Osteocyte (in vitro differentiated cells): ENCODE measurements around the gene SLC66A1. TPM values are rescaled to one million over a fixed set of nuclear protein-coding genes. Genes with fewer than 3 reads are reported as not detected.

Source experiments
- DNase-seq: peaks from one replicate; pipeline ENCODE4 v3.0.0; 2021; ENCODE audit warnings: mixed read lengths; ENCODE audit not compliant: unreplicated experiment; ENCODE audit errors: extremely low spot score
- H3K27ac Mint-ChIP-seq: one replicate; pipeline ENCODE4 v1.8.0; 2021; ENCODE audit warnings: mild to moderate bottlenecking, mixed read lengths; ENCODE audit not compliant: unreplicated experiment
- H3K27me3 Mint-ChIP-seq: one replicate; pipeline ENCODE4 v1.8.0; 2021; ENCODE audit warnings: mixed read lengths; ENCODE audit not compliant: unreplicated experiment
- H3K36me3 Mint-ChIP-seq: one replicate; pipeline ENCODE4 v1.8.0; 2021; ENCODE audit warnings: mixed read lengths; ENCODE audit not compliant: unreplicated experiment
- H3K4me1 Mint-ChIP-seq: one replicate; pipeline ENCODE4 v1.8.0; 2021; ENCODE audit warnings: mixed read lengths; ENCODE audit not compliant: unreplicated experiment
- H3K4me3 Mint-ChIP-seq: one replicate; pipeline ENCODE4 v1.8.0; 2021; ENCODE audit warnings: mild to moderate bottlenecking, moderate library complexity, mixed read lengths; ENCODE audit not compliant: unreplicated experiment
- H3K9me3 Mint-ChIP-seq: one replicate; pipeline ENCODE4 v1.8.0; 2021; ENCODE audit warnings: mixed read lengths; ENCODE audit not compliant: unreplicated experiment
- total RNA-seq: library from RNA; stranded (reverse); gene quantifications from 2 replicates; pipeline ENCODE4 v1.2.1, GENCODE V29; 2021
- TF ChIP-seq, protein P1 (sequence below): fragments of 200-600 bp; sonication (generic); IDR thresholded peaks from 2 replicates; pipeline ENCODE4 v1.5.0; 2021; ENCODE audit warnings: antibody characterized with exemption, mild to moderate bottlenecking, moderate library complexity

SLC66A1 gene
- total RNA-seq, 1 donor from 2014 or later: 25.8 TPM

DNA sequence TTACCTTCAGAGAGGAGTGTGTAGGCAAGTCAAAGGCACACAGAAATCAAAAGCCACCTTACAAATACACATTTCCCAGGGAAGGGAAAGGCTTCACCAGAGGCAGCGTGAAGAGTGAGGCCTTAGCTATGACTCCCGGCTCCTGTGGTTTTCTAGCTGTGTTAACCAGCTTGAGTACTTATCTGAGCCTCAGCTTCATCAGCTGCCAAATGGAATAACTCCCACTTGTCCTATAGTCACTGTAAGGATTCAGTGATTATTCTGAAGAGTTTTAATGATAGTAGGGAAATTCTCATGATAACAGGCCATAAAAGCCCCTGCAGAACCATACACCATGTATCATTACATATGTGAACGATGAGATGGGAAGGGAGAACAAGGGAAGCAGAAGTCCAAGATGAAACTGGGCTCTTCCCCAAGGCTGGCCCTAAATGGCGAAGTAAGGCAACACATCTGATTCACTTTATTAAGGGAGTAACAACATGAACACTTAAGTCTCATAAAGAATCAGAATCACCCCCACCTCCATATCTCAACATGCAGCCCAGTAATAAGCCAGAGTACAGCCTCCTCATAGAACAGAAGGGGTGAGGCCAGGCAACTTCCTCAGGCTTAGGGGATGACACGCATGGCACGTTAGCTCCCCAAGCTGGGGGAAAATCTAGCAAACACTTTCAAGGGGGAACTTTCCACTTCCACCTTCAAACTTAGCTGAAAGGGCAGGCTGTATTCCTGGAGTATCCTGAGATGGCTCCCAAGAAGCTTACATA is 63.7 kb downstream of the SLC66A1 start:
- no peak for DNase-seq
- Mint-ChIP-seq H3K4me1 (no peaks in the 10 kb centered on the region), H3K27ac (no peak overlapping the region), H3K9me3 (peaks cover 4% of the 10 kb centered on the region), H3K4me3 (no peak overlapping the region), H3K36me3 (peaks cover 37% of the 10 kb centered on the region), H3K27me3 (no peaks in the 10 kb centered on the region)
- TF ChIP-seq, protein P1, sequence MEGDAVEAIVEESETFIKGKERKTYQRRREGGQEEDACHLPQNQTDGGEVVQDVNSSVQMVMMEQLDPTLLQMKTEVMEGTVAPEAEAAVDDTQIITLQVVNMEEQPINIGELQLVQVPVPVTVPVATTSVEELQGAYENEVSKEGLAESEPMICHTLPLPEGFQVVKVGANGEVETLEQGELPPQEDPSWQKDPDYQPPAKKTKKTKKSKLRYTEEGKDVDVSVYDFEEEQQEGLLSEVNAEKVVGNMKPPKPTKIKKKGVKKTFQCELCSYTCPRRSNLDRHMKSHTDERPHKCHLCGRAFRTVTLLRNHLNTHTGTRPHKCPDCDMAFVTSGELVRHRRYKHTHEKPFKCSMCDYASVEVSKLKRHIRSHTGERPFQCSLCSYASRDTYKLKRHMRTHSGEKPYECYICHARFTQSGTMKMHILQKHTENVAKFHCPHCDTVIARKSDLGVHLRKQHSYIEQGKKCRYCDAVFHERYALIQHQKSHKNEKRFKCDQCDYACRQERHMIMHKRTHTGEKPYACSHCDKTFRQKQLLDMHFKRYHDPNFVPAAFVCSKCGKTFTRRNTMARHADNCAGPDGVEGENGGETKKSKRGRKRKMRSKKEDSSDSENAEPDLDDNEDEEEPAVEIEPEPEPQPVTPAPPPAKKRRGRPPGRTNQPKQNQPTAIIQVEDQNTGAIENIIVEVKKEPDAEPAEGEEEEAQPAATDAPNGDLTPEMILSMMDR: no peak

DNA sequence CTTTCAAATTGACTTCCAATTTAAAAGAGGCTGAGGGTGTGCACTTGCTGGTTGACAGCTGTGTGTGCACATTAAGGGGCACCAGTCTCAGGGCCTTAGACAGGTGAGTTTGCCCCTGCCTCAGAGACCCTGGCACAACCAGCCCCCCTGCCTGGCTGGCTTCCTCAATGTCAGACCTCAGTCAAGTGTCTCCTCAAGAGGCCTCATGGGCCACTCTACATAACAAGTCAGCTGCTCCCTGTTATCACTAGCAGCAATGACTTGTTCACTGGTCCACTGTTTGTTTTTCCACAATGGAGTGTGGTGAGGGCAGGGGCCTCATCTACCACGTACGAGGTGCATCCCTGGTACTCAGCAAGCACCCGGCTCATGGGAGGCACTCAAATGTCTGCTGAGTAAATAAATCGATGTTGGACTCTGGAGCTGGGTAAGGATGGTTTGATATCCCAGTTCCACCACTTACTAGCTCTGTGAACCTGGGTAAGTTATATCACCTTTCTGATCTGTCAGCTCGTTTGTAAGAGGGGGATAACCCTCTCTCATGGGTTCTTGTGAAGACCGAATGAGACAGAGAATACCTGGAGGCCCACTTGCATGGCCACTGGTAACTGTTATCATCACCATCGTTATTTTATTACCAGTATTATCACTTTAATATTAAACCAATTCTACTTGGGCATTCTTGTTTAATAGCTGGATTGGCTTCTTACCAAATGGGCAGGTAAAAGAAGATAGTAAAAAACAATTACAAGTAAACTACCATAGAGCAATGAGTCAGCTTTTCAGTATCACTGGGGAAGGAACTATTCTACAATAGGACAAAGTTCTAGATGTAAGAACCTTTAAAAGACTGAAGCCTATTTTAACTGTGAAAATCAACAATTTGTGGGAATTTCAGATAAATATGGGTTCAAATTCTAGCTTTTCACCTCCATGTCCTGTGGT is 64.6 kb downstream of the SLC66A1 start:
- peaks cover 4% of the 10 kb centered on the region for H3K9me3 Mint-ChIP-seq
- H3K36me3 Mint-ChIP-seq: peaks cover 37% of the 10 kb centered on the region
- H3K27me3 Mint-ChIP-seq: no peaks in the 10 kb centered on the region
- no peak for DNase-seq
- H3K27ac Mint-ChIP-seq: no peak overlapping the region
- no peak overlapping the region for H3K4me3 Mint-ChIP-seq
- H3K4me1 Mint-ChIP-seq: no peaks in the 10 kb centered on the region
- TF ChIP-seq, protein P1: no peak

DNA sequence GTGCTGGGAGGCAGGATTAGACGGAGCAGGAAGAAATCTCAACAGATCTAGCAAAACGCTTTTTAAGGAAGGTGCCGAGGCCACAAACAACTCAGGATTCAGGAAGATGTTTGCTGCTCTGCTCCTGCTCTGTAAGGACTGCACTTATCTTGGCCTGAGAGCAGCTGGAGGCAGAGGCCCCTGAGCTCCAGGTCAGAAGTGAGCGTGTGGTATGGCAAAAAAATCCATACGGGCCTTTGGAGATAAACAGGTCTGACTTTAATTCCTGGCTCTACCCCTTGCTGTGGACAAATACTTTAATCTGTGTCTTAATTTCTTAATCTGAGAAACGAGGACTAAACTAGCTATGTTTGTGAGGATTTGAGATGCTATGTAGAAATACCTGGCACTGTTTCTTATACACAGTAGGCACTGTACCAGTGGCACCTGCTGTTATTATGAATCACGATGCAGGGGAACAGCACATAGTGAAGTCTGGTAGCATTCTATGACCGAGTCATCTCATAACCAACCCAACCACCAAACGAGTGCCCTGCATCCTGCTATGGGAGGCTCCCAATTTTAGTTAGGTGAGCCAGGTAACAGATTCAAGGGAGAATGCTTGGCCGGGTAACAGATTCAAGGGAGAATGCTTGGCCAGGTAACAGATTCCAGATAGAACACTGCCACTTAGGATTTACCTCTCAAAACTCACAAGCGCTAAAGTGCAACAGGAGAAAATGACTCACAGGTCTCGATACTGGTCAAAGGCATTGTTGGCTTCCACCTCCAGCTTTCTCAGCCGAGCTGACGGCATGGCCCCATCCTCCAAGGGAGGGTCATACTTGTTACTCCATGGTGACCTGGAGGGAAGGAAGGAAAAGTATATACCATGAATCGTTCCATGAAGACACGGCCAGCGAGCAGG is 65.9 kb downstream of the SLC66A1 start:
- no peak overlapping the region for H3K27ac Mint-ChIP-seq
- H3K27me3 Mint-ChIP-seq: no peaks in the 10 kb centered on the region
- no peaks in the 10 kb centered on the region for H3K4me1 Mint-ChIP-seq
- H3K9me3 Mint-ChIP-seq: peaks cover 4% of the 10 kb centered on the region
- H3K36me3 Mint-ChIP-seq: peaks cover 41% of the 10 kb centered on the region
- TF ChIP-seq, protein P1: no peak
- no peak for DNase-seq
- no peak overlapping the region for H3K4me3 Mint-ChIP-seq

Other genes starting within 250 kb of the SLC66A1 start
- gene UBR4, start 102.1 kb upstream of the SLC66A1 start, total RNA-seq: 161 and 175 TPM in 2 replicates
- 52.2 and 52.9 TPM in 2 replicates for gene EMC1, start 60.8 kb upstream of the SLC66A1 start, total RNA-seq
- gene MRTO4, start 60.5 kb upstream of the SLC66A1 start, total RNA-seq: 22.4 and 23.6 TPM in 2 replicates
- 1.5 and 2.1 TPM in 2 replicates for gene AKR7A3, start 23.6 kb upstream of the SLC66A1 start, total RNA-seq
- 67.8 and 72.4 TPM in 2 replicates for gene AKR7A2, start 182 bp upstream of the SLC66A1 start, total RNA-seq
- gene CAPZB, start 173.2 kb downstream of the SLC66A1 start, total RNA-seq: 403 and 412 TPM in 2 replicates